ENCODE data around the gene POLR2L. TPM values are rescaled to one million over a fixed set of nuclear protein-coding genes. Genes with fewer than 3 reads are reported as not detected.

Gene POLR2L
- total RNA-seq, 1 donor from 2014 or later = 106 TPM

- Mint-ChIP-seq H3K27me3 (ENCODE audit: unreplicated experiment) (peaks cover 7% of the 10 kb centered on the region), H3K36me3 (ENCODE audit: unreplicated experiment) (no peaks in the 10 kb centered on the region), H3K4me3 (ENCODE audit: unreplicated experiment) (no peak overlapping the region), H3K27ac (ENCODE audit: unreplicated experiment) (no peak overlapping the region), H3K9me3 (ENCODE audit: unreplicated experiment) (peaks cover 10% of the 10 kb centered on the region), H3K4me1 (ENCODE audit: low read depth, unreplicated experiment) (peaks cover 13% of the 10 kb centered on the region)
- TF ChIP-seq CTCF (IDR thresholded peaks at IDR 0.05; ENCODE audit: partially characterized antibody, unreplicated experiment) = no peak
- DNase-seq = no peak
Observed at GRCh38 chr11:792873-793272, 49.5 kb downstream of the POLR2L start.

DNA sequence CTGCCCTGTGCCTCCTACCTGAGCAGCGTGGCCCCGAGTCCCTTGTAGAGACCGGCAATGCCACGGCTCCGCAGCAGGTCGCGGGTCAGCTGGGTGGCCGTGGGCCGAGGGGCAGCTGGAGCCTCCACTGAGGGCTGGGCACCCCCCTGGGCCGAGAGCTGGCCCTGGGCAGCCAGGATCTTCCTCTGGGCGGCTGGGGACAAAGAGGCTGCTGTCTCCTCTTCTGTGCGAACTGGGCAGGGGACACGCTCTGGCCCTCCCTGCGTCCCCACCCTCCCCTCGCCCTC lies 49.9 kb downstream of the POLR2L start:
- H3K27me3 Mint-ChIP-seq (ENCODE audit: unreplicated experiment) = peaks cover 7% of the 10 kb centered on the region
- H3K4me3 Mint-ChIP-seq (ENCODE audit: unreplicated experiment) = no peak overlapping the region
- TF ChIP-seq CTCF (IDR thresholded peaks at IDR 0.05; ENCODE audit: partially characterized antibody, unreplicated experiment) = no peak
- no peaks in the 10 kb centered on the region for H3K36me3 Mint-ChIP-seq (ENCODE audit: unreplicated experiment)
- peaks cover 11% of the 10 kb centered on the region for H3K9me3 Mint-ChIP-seq (ENCODE audit: unreplicated experiment)
- peaks cover 14% of the 10 kb centered on the region for H3K4me1 Mint-ChIP-seq (ENCODE audit: low read depth, unreplicated experiment)
- no peak for DNase-seq
- no peak overlapping the region for H3K27ac Mint-ChIP-seq (ENCODE audit: unreplicated experiment)

- DNase-seq = no peak
- Mint-ChIP-seq H3K4me1 (ENCODE audit: low read depth, unreplicated experiment) (peaks cover 14% of the 10 kb centered on the region), H3K36me3 (ENCODE audit: unreplicated experiment) (no peaks in the 10 kb centered on the region), H3K4me3 (ENCODE audit: unreplicated experiment) (no peak overlapping the region), H3K27ac (ENCODE audit: unreplicated experiment) (no peak overlapping the region), H3K9me3 (ENCODE audit: unreplicated experiment) (peaks cover 7% of the 10 kb centered on the region), H3K27me3 (ENCODE audit: unreplicated experiment) (peaks cover 6% of the 10 kb centered on the region)
- no peak for TF ChIP-seq CTCF (IDR thresholded peaks at IDR 0.05; ENCODE audit: partially characterized antibody, unreplicated experiment)
Observed at GRCh38 chr11:791658-792534, 50.4 kb downstream of the POLR2L start.

DNA sequence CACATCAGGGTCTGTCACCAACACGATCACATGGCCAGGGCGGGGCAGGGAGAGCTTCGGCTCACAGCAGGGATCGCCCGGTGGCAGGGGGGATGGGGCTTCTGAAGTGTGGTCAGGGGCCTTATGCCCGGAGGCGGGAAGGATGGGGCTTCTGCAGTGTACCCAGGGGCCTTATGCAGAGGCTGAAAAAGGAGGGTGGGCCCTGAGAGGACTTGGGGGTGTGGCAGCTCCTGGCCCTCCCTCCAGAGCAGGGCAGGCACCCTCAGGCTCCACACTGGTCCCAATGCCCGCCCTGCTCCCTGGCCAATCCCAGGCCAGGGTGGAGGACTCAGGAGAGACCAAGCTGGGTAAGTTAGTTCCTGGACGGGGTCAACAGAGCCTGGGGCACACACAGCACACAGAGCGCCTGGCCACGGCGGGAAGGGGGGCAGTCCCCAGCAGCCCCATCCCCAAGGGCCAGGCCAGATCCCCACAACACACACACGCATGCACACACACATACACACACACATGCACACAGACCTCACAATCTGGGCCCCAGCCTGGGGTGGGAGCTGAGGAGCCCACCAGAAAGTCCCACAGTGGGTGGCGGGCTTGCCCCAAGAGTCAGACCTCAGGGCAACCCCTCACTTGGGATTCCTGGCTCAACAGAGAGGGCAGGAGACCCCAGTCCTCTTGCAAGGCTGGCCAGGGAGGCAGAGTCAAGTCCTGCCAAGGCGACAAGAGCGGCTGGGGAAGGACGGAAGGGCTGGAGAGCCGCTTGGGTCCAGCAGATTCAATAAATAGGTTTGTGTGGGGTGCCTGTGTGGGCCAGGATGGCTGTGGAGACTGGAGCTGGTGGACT lies 51.4 kb downstream of the POLR2L start:
- H3K4me1 Mint-ChIP-seq (ENCODE audit: low read depth, unreplicated experiment) = peaks cover 14% of the 10 kb centered on the region
- H3K9me3 Mint-ChIP-seq (ENCODE audit: unreplicated experiment) = peaks cover 6% of the 10 kb centered on the region
- TF ChIP-seq CTCF (IDR thresholded peaks at IDR 0.05; ENCODE audit: partially characterized antibody, unreplicated experiment) = no peak
- no peaks in the 10 kb centered on the region for H3K36me3 Mint-ChIP-seq (ENCODE audit: unreplicated experiment)
- DNase-seq = peak; percentile 65
- H3K27ac Mint-ChIP-seq (ENCODE audit: unreplicated experiment) = peak overlapping the region; percentile 64
- peaks cover 3% of the 10 kb centered on the region for H3K27me3 Mint-ChIP-seq (ENCODE audit: unreplicated experiment)
- H3K4me3 Mint-ChIP-seq (ENCODE audit: unreplicated experiment) = peak overlapping the region; percentile 65

DNA sequence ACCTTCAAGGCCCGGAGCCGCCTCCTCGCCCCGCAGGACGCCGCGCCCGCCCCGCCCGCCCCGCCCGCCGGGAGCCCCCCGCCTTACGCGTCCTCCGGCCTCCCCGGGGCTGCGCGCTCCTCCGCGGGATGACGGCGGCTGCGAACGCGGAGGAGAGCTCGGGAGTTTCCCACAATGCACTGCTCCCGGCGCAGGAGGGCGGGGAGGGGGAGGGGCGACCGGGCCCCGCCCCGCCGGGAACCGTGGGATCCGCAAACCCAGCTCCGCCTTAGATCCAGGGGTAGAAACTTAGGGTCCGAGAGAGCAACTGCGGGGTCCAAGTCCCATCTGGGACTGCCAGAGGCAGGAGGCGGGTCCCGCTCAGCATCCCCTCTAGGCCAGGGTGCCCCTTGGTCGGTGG lies 52.4 kb downstream of the POLR2L start, which contains the start of gene CEND1:
Gene CEND1 (minus strand): TSS at position 148 of the 400 bp plus-strand sequence. CDS start 1,514 bp downstream, outside the sequence.
- peaks cover 3% of the 10 kb centered on the region for H3K27me3 Mint-ChIP-seq (ENCODE audit: unreplicated experiment)
- no peak for TF ChIP-seq CTCF (IDR thresholded peaks at IDR 0.05; ENCODE audit: partially characterized antibody, unreplicated experiment)
- H3K4me3 Mint-ChIP-seq (ENCODE audit: unreplicated experiment) = peak within 1 kb of the TSS; percentile 81
- peak; percentile 86 for DNase-seq
- peaks cover 17% of the 10 kb centered on the region for H3K4me1 Mint-ChIP-seq (ENCODE audit: low read depth, unreplicated experiment)
- H3K36me3 Mint-ChIP-seq (ENCODE audit: unreplicated experiment) = no peaks in the 10 kb centered on the region
- H3K27ac Mint-ChIP-seq (ENCODE audit: unreplicated experiment) = peak within 1 kb of the TSS; percentile 62
- H3K9me3 Mint-ChIP-seq (ENCODE audit: unreplicated experiment) = peaks cover 9% of the 10 kb centered on the region

Measured in glutamatergic neuron (in vitro differentiated cells).